ENCODE data around the gene LRRC74B. TPM values are rescaled to one million over a fixed set of nuclear protein-coding genes. Genes with fewer than 3 reads are reported as not detected.
A peak's percentile ranks its signal among the peaks of the same experiment; 100 is the strongest.

The LRRC74B gene
- total RNA-seq, 1 experiment from 2014 or later: not detected

GRCh38 chr22:21010426-21011113, 35.2 kb upstream of the LRRC74B start:
- H3K4me3 ChIP-seq: no peak overlapping the region
- DNase-seq: no peak
- no peaks in the 10 kb centered on the region for H3K27me3 ChIP-seq
- no peaks in the 10 kb centered on the region for H3K36me3 ChIP-seq
- H3K9me3 ChIP-seq: no peaks in the 10 kb centered on the region

DNA sequence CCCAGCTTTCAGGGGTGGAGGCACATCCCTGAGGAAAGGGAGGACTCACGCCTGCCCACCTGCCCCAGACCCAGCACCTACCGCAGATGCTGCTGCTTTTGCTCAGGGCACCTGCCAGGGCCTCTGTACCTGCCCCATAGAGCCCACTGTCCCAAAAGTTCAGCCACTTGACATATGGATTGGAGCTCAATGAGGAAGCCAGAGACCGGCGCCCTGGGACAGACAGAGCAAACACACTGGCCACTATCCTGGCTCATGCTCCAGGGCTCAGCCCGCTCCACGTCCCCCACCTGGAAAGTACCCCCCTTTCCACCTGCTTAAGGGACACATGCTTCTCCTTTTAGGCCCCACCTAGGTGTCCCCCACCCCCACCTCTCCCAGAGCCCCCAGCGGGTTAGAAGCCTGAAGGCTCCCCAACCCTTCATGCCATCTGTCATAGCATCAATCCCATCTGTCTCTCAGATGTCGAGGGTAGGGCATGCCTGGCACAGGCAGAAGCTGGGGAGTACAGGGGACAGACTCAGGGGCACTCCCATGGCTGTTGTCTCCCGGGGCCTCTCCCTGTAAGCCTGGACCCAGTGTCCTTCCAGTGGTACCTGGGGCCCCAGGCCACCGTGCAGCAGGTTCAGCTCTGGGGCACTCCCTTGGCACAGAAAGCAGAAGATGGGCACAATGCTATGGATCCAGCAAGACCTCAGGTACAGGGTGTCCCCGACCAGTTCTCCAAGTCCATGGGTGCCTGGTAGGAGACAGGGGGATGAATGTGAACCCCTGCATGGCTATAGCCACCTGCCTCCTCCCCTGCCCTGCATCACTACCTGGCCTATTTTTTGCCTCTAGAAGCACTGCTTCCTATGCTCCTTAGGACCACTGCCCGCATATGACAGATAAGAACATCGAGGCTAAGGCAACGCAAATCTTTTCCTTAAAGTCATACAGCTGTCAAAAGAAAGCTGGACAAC, 33.0 kb upstream of the LRRC74B start:
- Histone ChIP-seq H3K4me3 (no peak overlapping the region), H3K9me3 (no peaks in the 10 kb centered on the region), H3K36me3 (no peaks in the 10 kb centered on the region), H3K27me3 (no peaks in the 10 kb centered on the region)
- DNase-seq: no peak

DNA sequence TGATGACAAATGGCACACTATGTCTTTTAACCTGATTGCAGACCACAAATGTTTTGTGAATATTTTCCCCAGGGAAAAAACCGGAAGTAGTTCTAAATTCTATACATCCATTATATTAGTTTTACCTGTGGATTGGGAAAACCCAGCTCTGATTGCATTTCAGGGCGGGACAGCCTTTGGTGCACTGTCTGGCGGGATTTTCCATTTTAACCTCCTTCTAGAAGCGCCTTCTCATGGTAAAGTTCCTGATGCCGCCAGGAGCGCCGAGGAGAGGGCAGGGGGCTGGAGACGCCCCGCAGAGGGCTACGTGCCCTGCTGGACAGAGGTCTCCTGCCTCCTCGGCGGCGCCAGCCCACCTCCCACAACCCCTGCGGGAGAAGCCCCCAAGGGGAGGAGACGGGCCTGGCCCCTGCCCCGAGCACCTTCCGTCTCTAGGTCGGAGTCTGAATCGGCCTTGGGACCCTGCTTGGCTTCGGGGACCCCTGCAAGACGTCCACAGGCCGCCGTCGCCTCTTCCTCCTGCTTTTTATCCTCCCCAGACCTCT, 32.0 kb upstream of the LRRC74B start:
- no peak for DNase-seq
- Histone ChIP-seq H3K4me3 (no peak overlapping the region), H3K36me3 (no peaks in the 10 kb centered on the region), H3K9me3 (no peaks in the 10 kb centered on the region), H3K27me3 (no peaks in the 10 kb centered on the region)

- DNase-seq: peak; percentile 61
- Histone ChIP-seq H3K27me3 (no peaks in the 10 kb centered on the region), H3K36me3 (no peaks in the 10 kb centered on the region), H3K4me3 (peak overlapping the region; percentile 39; the same call in 1 of the 2 replicates), H3K9me3 (no peaks in the 10 kb centered on the region)
Observed at GRCh38 chr22:21014202-21014725, 31.5 kb upstream of the LRRC74B start.

DNA sequence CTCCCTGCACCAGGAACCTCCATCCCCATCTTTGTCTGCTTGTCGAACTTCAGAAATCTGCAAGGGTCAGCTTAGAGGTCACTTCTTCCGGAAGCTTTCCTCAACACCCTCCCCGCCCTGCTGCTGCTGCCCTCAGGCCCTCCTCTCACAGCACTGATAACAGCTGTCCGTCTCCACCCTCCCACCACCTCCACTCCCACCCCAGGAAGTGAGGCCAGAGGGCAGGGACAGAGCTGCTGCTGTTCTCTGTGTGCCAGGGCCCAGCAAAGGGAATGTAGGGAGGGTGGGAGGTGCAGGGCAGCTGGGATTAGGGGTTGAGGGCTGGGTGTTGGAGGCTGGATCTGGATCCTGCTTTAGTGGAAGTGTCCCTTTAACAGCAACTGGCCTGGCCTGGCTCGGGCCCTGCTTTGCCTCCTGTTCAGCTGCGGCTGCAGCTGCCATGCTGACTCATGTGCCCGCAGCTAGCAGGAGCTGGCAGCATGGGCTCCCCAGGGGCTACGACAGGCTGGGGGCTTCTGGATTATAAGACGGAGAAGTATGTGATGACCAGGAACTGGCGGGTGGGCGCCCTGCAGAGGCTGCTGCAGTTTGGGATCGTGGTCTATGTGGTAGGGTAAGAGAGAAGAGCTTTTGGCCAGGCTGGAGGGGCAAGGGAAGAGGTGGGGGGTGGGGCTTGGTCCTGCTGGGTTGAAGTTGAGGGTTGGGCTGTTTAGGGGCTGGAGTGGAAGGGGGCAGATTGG, 30.9 kb upstream of the LRRC74B start, which contains the start of gene P2RX6:
TSS of gene P2RX6 (plus strand) at position 440 of the 740 bp plus-strand sequence. CDS start at position 450, 10 bp downstream.
- no peaks in the 10 kb centered on the region for H3K27me3 ChIP-seq
- H3K4me3 ChIP-seq: peak within 1 kb of the TSS; percentile 39
- no peaks in the 10 kb centered on the region for H3K36me3 ChIP-seq
- DNase-seq: peak; percentile 81
- no peaks in the 10 kb centered on the region for H3K9me3 ChIP-seq

DNA sequence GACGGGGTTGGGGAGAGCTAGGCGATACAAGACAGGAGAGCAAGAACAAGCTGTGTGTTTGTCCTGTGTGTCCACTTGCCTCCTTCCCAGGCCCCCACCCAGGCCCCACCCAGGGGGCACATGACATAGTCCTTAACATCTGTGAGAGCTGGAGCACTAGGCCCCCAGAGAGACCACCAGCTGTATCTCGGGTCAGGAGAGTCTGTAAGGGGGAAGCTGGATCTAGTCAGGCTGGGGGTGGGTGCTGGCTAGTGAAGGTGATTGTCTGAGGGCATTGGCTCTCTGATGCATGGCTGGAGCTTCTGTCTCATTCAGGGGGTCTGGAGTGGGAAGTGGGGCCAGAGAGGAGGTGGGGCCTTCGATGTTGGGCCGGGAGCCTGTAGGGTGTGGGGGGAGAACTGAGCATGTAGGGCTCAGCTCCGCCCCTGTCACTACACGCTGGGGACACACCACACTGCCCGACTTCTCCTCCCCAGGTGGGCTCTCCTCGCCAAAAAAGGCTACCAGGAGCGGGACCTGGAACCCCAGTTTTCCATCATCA, 30.2 kb upstream of the LRRC74B start:
- H3K4me3 ChIP-seq: peak overlapping the region; percentile 39

DNA sequence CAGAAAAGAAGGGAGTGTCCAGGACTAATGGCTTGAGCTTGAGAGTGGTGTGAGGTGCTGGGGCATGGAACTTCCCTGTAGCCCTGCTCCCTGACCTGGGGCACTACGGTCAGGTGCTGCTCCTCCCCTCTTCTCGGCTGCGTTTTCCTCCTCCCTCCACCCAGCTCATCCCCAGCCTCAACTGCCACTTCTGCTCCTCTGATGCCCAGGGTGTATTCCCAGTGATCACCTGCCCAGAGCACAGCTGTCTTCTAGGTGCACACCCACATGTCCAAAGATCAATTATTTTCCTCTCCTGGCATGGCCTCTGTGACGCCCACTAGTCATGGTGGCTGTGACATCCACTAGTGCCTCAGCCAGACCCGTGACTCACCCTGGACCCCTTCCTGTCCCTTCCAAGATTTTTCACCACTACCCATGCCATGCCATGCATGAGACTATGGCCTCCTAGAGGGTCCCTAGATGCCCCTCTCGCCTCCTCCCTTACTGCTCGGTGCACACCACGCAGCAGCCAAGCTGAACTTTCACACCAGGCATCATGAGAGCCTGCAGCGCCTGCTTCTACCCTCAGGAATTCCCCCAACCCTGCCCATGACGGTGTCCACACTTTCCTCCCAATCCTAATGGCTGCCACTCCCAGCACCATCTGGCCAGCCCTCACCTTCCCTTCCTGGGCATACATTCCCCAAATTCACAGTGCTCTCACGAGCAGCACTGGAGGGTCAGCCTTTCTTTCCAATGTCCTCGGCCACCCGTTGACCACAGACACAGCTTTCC, 28.9 kb upstream of the LRRC74B start:
- DNase-seq: no peak
- Histone ChIP-seq H3K36me3 (no peaks in the 10 kb centered on the region), H3K4me3 (no peak overlapping the region), H3K9me3 (no peaks in the 10 kb centered on the region), H3K27me3 (no peaks in the 10 kb centered on the region)

More for the DNA sequence above, 30.2 kb upstream of the LRRC74B start:
- Histone ChIP-seq H3K27me3 (no peaks in the 10 kb centered on the region), H3K9me3 (no peaks in the 10 kb centered on the region), H3K36me3 (no peaks in the 10 kb centered on the region)
- DNase-seq: no peak

- no peaks in the 10 kb centered on the region for H3K9me3 ChIP-seq
- no peak for DNase-seq
- no peaks in the 10 kb centered on the region for H3K27me3 ChIP-seq
- H3K36me3 ChIP-seq: no peaks in the 10 kb centered on the region
- H3K4me3 ChIP-seq: no peak overlapping the region
Observed at GRCh38 chr22:21018314-21018713, 27.4 kb upstream of the LRRC74B start.

DNA sequence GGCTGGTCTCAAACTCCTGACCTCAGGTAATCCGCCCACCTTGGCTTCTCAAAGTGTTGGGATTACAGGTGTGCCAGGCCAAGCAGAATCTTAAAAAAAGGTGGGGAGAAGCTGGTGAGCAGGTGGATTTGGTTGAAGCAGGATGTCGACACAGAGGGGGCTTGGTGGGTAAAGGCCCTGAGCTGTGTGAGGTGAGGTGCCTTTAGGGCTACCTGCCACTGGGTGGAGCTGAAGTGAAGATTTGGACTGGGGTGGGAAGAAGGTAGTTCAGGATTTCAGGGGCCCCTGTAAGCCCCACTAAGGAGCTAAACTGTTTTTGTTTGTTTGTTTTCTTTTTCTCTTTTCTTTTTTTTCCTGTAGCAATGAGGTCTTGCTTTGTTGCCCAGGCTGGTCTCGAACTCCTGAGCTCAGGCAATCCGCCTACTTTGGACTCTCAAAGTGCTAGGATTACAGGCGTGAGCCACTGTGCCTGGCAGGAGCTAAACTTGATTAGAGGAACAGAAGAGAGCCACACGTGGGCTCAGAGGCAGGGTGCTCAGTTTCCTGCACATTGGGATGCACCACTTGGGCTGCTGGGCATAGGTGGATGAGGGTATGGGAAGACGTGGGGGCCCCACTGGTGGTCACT, 24.8 kb upstream of the LRRC74B start:
- H3K27me3 ChIP-seq: no peaks in the 10 kb centered on the region
- H3K4me3 ChIP-seq: no peak overlapping the region
- no peaks in the 10 kb centered on the region for H3K9me3 ChIP-seq
- H3K36me3 ChIP-seq: no peaks in the 10 kb centered on the region
- no peak for DNase-seq

DNA sequence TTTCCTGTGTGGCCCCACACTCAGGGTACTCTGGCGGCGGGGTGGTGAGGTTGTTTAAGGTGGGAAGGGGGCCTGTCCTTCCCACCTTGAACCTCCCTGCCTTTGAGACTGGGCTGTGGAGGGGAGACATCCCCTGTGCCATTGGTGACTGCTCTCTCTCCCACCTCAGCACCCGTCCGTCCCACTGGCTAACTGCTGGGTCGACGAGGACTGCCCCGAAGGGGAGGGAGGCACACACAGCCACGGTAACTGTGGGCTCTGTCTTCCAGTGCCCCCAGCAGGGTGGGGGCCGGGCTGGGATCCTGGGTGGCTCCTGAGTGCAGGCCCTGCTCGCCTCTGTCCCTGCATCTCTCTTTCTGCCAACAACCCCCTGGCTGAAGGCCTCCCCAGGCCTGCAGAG, 23.2 kb upstream of the LRRC74B start:
- no peak overlapping the region for H3K4me3 ChIP-seq
- no peaks in the 10 kb centered on the region for H3K27me3 ChIP-seq
- no peaks in the 10 kb centered on the region for H3K9me3 ChIP-seq
- H3K36me3 ChIP-seq: no peaks in the 10 kb centered on the region
- no peak for DNase-seq

GRCh38 chr22:21022955-21023614, 22.7 kb upstream of the LRRC74B start:
- Histone ChIP-seq H3K36me3 (no peaks in the 10 kb centered on the region), H3K4me3 (no peak overlapping the region), H3K9me3 (no peaks in the 10 kb centered on the region), H3K27me3 (no peaks in the 10 kb centered on the region)
- no peak for DNase-seq

GRCh38 chr22:21025266-21025665, 20.5 kb upstream of the LRRC74B start:
- Histone ChIP-seq H3K4me3 (no peak overlapping the region), H3K9me3 (no peaks in the 10 kb centered on the region), H3K36me3 (no peaks in the 10 kb centered on the region), H3K27me3 (no peaks in the 10 kb centered on the region)
- no peak for DNase-seq

GRCh38 chr22:21025763-21026755, 19.7 kb upstream of the LRRC74B start:
- Histone ChIP-seq H3K36me3 (no peaks in the 10 kb centered on the region), H3K9me3 (no peaks in the 10 kb centered on the region), H3K27me3 (no peaks in the 10 kb centered on the region), H3K4me3 (no peak overlapping the region)
- DNase-seq: no peak

All from MG63 (cell line).